CMK (cell line): ENCODE measurements around the gene SLC15A1.

Source experiments
- DNase-seq: peaks from one replicate; pipeline ENCODE4 v3.0.0-alpha.2; 2010; ENCODE audit warnings: low read depth

SLC15A1 gene

GRCh38 chr13:98751367-98751782 is 1.1 kb downstream of the SLC15A1 start:
- DNase-seq: no peak

GRCh38 chr13:98749501-98749900 is 3.0 kb downstream of the SLC15A1 start:
- no peak for DNase-seq

DNA sequence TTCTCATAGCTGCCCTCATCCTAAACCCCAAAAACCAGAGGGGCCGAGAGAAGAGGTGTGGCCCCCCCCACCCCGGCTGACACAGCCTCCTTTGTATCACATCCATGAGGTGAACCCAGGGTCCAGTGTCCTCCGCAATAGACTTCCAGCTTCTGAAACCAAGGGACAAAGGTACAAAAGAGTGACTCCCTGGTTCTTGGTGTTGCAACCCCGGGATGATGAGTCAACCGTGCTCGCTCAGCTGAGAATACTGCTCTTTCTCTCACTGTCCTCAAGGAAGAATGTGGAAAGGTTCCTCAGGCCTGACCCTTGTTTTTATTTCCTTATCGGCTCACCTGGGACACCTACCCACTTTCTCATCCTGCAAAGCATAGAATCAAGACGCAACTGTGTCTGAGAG is 5.5 kb downstream of the SLC15A1 start:
- DNase-seq: no peak

DNA sequence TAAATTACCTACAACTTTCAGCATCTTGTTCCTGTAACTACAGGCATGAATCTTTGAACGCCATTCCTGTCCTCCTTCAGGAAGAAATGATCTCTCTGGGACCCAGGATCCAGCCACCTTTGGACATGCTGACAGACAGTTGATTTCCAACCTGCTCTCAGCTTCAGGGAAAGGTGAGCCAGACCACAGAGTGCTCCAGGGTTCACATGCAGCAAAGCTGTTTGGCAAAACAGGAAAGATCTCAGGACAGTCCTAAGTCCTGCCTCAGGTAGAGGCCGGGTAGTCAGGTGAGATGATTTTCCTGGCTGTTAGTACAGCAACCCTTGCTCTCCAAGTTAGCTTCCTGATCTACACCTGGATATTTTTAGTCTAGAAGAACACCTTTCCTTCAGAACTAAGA is 9.1 kb downstream of the SLC15A1 start:
- no peak for DNase-seq

GRCh38 chr13:98742961-98743360 is 9.5 kb downstream of the SLC15A1 start:
- DNase-seq: no peak

- DNase-seq: no peak
These were observed 10.6 kb downstream of the SLC15A1 start for GRCh38 chr13:98741741-98742435.

GRCh38 chr13:98740131-98740530 is 12.3 kb downstream of the SLC15A1 start:
- DNase-seq: no peak

DNA sequence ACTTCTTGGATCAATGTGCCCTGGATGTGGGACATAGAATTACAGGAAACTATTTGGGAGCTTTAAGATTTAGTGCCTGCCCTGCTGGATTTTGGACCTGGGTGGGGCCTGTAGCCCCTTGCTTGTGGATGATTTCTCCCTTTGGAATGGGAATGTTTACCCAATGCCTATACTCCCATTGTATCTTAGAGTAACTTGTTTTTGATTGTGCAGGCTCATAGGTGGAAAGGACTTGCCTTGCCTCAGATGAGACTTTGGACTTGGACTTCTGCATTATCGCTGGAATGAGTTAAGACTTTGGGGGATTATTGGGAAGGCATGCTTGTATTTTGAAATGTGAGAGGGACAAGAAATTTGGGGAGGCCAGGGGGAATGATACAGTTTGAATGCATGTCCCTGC is 13.5 kb downstream of the SLC15A1 start:
- DNase-seq: no peak

GRCh38 chr13:98738213-98738612 is 14.3 kb downstream of the SLC15A1 start:
- no peak for DNase-seq

DNA sequence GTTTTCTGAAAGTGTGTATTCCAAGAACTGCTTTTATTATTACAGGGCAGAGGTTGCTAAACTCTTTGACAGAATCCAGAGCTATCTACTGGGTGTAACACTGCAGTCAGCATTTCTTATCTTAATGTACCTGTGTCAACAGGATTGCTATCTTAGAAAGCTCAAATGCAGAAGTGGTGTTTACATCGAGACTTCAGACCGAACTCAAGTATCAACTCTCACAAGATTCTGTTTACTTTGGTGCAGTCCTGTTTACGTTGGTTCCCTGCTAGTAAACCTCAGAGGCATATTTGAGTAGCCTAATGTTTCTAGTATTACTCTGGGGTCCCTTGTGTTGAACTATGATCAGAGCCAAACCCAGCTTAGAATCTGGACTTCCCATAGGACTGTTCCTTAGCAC is 20.5 kb downstream of the SLC15A1 start:
- DNase-seq: no peak

GRCh38 chr13:98731038-98731437 is 21.4 kb downstream of the SLC15A1 start:
- no peak for DNase-seq

- no peak for DNase-seq
These were observed 22.0 kb downstream of the SLC15A1 start for GRCh38 chr13:98730441-98730840.

DNA sequence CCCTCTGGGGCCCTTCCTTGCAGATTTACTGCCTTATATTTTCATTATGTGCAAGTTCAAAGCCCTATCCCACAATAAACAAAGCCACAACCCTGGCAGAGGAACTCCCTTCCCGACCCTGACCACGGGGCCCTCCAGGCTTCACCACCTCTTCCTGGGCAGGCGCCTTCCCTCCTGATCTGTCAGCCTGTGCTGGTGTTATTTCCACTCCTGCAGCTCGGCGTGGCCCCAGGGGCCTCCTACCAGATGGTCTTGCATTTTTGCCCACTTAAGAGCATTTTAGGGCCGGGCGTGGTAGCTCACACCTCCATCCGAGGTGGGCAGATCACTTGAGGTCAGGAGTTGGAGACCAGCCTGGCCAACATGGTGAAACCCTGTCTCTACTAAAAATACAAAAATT is 22.8 kb downstream of the SLC15A1 start:
- DNase-seq: no peak

DNA sequence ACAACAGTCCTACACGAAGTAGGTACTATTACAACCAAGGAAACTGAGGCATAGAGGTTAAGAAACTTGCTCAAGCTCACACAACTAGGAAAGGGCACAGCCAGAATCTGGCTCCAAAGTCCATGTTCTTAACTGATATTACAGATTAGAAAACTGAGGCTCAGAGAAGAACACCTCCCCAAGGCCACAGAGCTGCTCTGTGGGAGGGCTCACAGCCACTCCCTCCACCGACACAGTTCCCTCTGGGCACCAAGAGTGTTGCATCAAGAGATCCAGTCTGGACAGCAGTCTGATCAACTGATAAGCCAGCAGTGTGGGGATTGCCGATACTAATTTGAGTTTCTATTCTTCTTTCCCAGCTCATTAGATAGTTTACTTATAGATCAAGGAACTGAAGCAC is 29.5 kb downstream of the SLC15A1 start:
- DNase-seq: no peak

DNA sequence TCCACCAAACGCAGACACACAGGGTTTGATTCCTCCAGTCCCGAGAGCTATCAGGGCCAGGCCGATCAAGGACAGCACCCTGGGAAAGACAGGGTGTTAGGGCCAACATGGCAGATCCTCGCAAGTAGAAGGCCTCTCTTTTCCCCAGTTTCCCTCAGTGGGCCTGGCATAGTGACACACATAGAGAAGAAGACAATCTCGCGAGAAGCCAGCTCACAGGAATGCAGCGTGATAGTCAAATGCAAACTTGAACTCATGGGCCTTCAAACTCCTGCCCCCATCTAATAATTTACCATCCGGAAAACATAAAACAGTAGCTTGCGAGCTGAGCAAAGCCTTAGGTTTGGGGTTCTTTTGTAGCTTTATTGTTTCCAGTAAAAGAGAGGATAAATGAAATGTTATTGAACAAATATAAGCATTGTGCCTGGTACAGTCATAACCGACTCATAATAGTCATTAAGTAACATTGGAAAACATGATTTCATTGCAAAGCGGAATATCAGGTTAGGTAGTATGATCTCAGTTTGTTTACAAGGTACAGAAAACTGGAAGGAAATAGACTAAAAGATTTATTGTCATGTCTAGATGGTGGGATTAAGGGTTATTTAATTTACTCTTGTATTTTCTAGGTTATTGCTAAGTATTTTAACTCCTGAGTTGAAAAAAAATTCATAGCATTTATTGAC is 30.5 kb downstream of the SLC15A1 start:
- no peak for DNase-seq

DNA sequence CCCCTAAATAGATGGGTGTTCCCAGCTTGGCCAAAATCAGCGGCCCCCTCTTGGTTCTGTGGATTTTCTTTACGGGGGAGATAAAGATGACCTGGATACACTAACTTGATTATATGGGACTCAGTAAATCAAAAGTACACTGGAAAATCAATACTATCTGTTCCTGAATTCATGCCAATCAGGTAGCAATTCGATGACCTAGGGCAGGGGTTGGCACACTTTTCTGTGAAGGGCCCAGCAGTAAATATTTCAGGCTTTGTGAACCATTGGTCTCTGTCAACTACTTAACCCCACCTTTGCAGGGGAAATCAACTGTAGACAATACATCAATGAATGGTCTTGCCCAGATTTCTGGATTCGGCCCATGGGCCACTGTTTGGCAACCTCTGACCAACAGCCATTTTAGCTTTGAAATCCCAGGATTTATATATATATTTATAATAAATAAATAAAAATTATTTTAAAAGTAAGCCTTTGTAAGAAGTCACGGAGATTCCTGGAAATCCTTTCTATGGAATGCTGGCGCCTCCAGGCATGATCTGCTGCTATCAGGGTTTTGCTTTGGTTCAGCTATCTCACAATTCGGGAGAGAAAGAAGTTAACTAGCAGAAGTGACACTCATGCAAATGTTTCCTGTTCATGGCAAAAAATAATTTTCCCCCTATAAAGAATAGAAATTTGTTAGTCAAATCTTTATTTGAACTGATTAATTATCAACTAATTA is 32.8 kb downstream of the SLC15A1 start:
- no peak for DNase-seq

GRCh38 chr13:98717891-98718290 is 34.6 kb downstream of the SLC15A1 start:
- DNase-seq: no peak

DNA sequence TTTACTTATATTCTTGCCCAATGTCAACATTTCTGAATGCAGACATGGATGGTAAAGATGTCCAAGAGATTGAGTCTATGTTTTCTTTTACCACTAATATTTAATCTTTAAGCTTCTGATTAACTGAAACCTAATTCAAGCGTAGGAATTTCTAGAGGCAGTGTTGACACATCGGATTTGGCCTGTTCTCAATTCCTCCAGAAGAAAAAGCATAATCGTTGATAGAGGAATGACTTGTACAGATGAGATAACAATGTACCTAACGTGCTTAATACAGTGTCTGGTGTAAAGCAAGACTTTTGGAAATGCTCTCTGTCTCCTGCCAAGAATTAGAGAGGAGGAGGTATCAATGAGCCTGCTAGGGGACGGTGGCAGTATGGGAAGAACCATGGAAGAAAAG is 35.2 kb downstream of the SLC15A1 start:
- DNase-seq: no peak

DNA sequence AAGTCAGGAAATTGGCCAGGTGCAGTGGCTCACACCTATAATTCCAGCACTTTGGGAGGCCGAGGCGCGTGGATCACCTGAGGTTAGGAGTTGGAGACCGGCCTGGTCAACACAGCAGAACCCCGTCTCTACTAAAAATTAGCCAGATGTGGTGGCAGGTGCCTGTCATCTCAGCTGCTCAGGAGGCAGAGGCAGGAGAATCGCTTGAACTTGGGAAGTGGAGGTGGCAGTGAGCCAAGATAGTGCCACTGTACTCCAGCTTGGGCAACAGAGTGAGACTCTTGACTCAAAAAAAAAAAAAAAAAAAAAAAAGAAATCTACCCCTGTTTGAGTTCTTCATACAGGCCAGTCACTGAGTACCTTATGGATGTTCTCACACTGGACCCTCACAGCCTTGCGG is 42.0 kb downstream of the SLC15A1 start:
- no peak for DNase-seq

GRCh38 chr13:98707281-98707999 is 45.0 kb downstream of the SLC15A1 start:
- no peak for DNase-seq

- no peak for DNase-seq
These were observed 45.9 kb downstream of the SLC15A1 start for GRCh38 chr13:98706446-98707110.

- no peak for DNase-seq
These were observed 54.7 kb downstream of the SLC15A1 start for GRCh38 chr13:98697791-98698190.
